Endothelial cell of umbilical vein (primary cell): ENCODE measurements around the gene OR8I2. TPM values are rescaled to one million over a fixed set of nuclear protein-coding genes. Genes with fewer than 3 reads are reported as not detected.
"Not testable (repeated sequence)": the region's sequence is repeated elsewhere in the genome, so short reads cannot be mapped to it uniquely, and the experiment has no call there.

ENCODE experiments used
- BruUV-seq: library from RNA; stranded (reverse); fragments of 400-500 nt; replicated peaks from 2 replicates; lab custom pipeline; 2021; lab: Mats Ljungman, UMichigan
- CTCF ChIA-PET: fragments of 300-600, 350-600 bp; sonication (Branson Sonifier 250); formaldehyde crosslinking; loops from one replicate; lab custom pipeline; 2021; ENCODE audit warnings: antibody characterized with exemption, inconsistent platforms; lab: Charles Lee
- POLR2A ChIA-PET: fragments of 300-600, 350-600 bp; sonication (Branson Sonifier 250); formaldehyde crosslinking; loops from one replicate; lab custom pipeline; 2021; ENCODE audit warnings: antibody characterized with exemption, inconsistent platforms; lab: Charles Lee
- DNase-seq: peaks from one replicate; pipeline ENCODE4 v3.0.0-alpha.2; 2011; ENCODE audit warnings: low read depth, low spot score
- FAIRE-seq: peaks from 2 replicates; lab custom pipeline; 2011; peaks lifted over from hg19 to GRCh38; lab: Jason Lieb, UNC
- H2AFZ ChIP-seq: 2 replicates; pipeline ENCODE4 v1.6.0; 2012; ENCODE audit warnings: low read depth, low read length, control low read depth, inconsistent platforms
- H3K27ac ChIP-seq: 2 replicates; pipeline ENCODE4 v1.5.1; 2011; ENCODE audit warnings: low read depth, mild to moderate bottlenecking, control low read depth, low read length, moderate library complexity; ENCODE audit not compliant: insufficient read depth
- H3K27me3 ChIP-seq, 2 experiments: 2 replicates each; pipeline versions ENCODE4 v1.6.0 to v1.6.1; 2011; ENCODE audit warnings: low read length in 2 of 2, mixed read lengths in 1 of 2; ENCODE audit not compliant: control insufficient read depth in 2 of 2, insufficient read depth in 2 of 2
- H3K36me3 ChIP-seq, 2 experiments: 2 replicates in 1 of 2; 3 replicates in 1 of 2; pipeline ENCODE4 v1.5.1; 2011; ENCODE audit warnings: low read length in 2 of 2, mild to moderate bottlenecking in 1 of 2, moderate library complexity in 1 of 2; ENCODE audit not compliant: control insufficient read depth in 2 of 2, insufficient read depth in 2 of 2; ENCODE audit errors: extremely low read depth in 1 of 2
- H3K4me1 ChIP-seq: 3 replicates; pipeline ENCODE4 v1.5.1; 2011; ENCODE audit warnings: mild to moderate bottlenecking, low read length; ENCODE audit not compliant: control insufficient read depth, insufficient read depth; ENCODE audit errors: extremely low read depth
- H3K4me2 ChIP-seq: 2 replicates; pipeline ENCODE4 v1.6.1; 2011; ENCODE audit warnings: low read length, control low read depth, mixed read lengths; ENCODE audit not compliant: insufficient read depth
- H3K4me3 ChIP-seq, 3 experiments: fragments of 200-600 bp in 1 of 3; sonication (generic), shearing (Covaris generic) in 1 of 3; replicated peaks in 1 of 3; 2 replicates each; pipeline ENCODE4 v1.5.1; 2011 to 2016; ENCODE audit warnings: control low read depth in 3 of 3, low read length in 3 of 3, mild to moderate bottlenecking in 2 of 3, inconsistent platforms in 1 of 3, low read depth in 1 of 3, moderate library complexity in 1 of 3; ENCODE audit not compliant: insufficient read depth in 1 of 3
- H3K79me2 ChIP-seq: 2 replicates; pipeline ENCODE4 v1.6.0; 2012; ENCODE audit warnings: low read length, inconsistent platforms; ENCODE audit not compliant: control insufficient read depth, insufficient read depth
- H3K9ac ChIP-seq: replicated peaks from 2 replicates; pipeline ENCODE3; 2011; ENCODE audit warnings: low read length, control low read depth; ENCODE audit not compliant: insufficient read depth; ENCODE audit errors: extremely low read depth
- H3K9me1 ChIP-seq: replicated peaks from 3 replicates; pipeline ENCODE4 v1.6.0; 2011; ENCODE audit warnings: mild to moderate bottlenecking, low read length; ENCODE audit not compliant: control insufficient read depth, insufficient read depth; ENCODE audit errors: extremely low read depth
- H3K9me3 ChIP-seq: replicated peaks from 2 replicates; pipeline ENCODE4 v1.5.1; 2012; ENCODE audit warnings: low read length, inconsistent platforms; ENCODE audit not compliant: control insufficient read depth, insufficient read depth
- H4K20me1 ChIP-seq: replicated peaks from 2 replicates; pipeline ENCODE3; 2011; ENCODE audit warnings: mild to moderate bottlenecking, low read length; ENCODE audit not compliant: control insufficient read depth, insufficient read depth; ENCODE audit errors: extremely low read depth
- EZH2 ChIP-seq: IDR thresholded peaks from 2 replicates; pipeline ENCODE4 v1.6.1; 2012; ENCODE audit warnings: borderline replicate concordance, low read depth, mild to moderate bottlenecking, moderate library complexity, low read length, inconsistent platforms; ENCODE audit not compliant: severe bottlenecking
- MYC ChIP-seq: IDR thresholded peaks from one replicate; pipeline ENCODE4 v1.6.1; 2011; ENCODE audit warnings: mild to moderate bottlenecking, low read depth, low read length
- dilution Hi-C: fragments of 300-500 bp; cut with MboI; formaldehyde crosslinking; loops from one replicate; pipeline ENCODE4 v1.15.0; 2019; ENCODE audit warnings: low sequenced_read_pairs; ENCODE audit not compliant: extremely low pct_ligation_motif_present
- intact Hi-C: fragments of 100-400 bp; cut with micrococcal nuclease; formaldehyde crosslinking; loops from one replicate; pipeline ENCODE4 v1.10.0; 2022
- polyA plus RNA-seq, 4 experiments: library from polyadenylated mRNA; depleted of rRNA in 3 of 4; stranded (reverse) in 3 of 4; unstranded in 1 of 4; fragments of >200 nt; gene quantifications; 2 replicates each; pipeline versions ENCODE4 v1.2.1 to v1.2.3, GENCODE V29; 2011 to 2012; ENCODE audit warnings: missing spikeins in 1 of 4
- small RNA-seq: library from RNA; depleted of rRNA; stranded (forward); fragments of <200 nt; gene quantifications from one replicate; pipeline ENCODE3, GENCODE V24; 2012; ENCODE audit warnings: low replicate concordance, low read depth; ENCODE audit not compliant: insufficient read depth, insufficient read length
- total RNA-seq: library from RNA; stranded (reverse); gene quantifications from 2 replicates; pipeline ENCODE4 v1.2.3, GENCODE V29; 2021

OR8I2 gene
- total and polyA plus RNA-seq, 2 donors (not counting 3 experiments of a cell fraction or from before 2014, with no cell fraction given), result not detected

DNA sequence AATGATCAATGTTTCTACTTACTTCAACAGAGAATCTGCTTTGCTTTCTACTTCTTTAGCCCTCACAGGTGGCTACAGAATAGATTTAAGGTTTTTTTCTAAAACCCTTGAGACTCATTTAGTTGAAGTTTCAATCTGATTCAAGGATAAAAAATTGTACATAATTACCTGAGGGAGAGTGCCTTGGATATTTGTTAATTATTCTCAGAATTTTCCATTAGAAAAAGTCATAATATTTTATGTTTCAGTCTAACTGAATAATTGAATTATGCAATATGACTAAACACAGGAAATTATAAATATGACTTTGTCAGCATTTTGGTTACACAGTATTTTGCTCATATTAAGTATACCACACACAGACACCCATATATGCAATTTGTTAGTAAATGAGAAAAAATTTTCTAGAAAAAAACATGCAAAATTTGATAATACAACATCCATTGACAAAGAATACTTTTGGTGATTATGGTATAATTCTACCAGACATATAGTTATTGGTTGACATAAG, 47.1 kb downstream of the OR8I2 start, which contains the start of gene OR8J3:
Gene OR8J3, minus strand, starts transcription at position 51 of the 511 bp plus-strand sequence. CDS start 2,483 bp downstream, outside the sequence.
- Histone ChIP-seq H3K4me2 (no peak within 1 kb of the TSS), H3K9ac (no peak within 1 kb of the TSS), H3K27ac (no peak within 1 kb of the TSS), H3K79me2 (no peaks in the 10 kb centered on the region), H3K27me3 (no peaks in the 10 kb centered on the region), H3K9me3 (peaks cover 6% of the 10 kb centered on the region), H3K4me1 (no peaks in the 10 kb centered on the region), H4K20me1 (no peaks in the 10 kb centered on the region), H3K36me3 (no peaks in the 10 kb centered on the region), H2AFZ (no peak within 1 kb of the TSS), H3K4me3 (no peak within 1 kb of the TSS), H3K9me1 (no peaks in the 10 kb centered on the region)
- BruUV-seq, result no TSS peak
- DNase-seq, result no peak
- ChIA-PET CTCF (no interaction called here), POLR2A (no interaction called here)
- intact Hi-C loops, result no loop called here
- no peak for TF ChIP-seq MYC
- TF ChIP-seq EZH2, result no peak
- no peak for FAIRE-seq
- dilution Hi-C loops, result no loop called here

- H3K27ac ChIP-seq, intact Hi-C loops, FAIRE-seq, BruUV-seq, POLR2A ChIA-PET, dilution Hi-C loops, CTCF ChIA-PET, H3K36me3 ChIP-seq, DNase-seq, H3K9ac ChIP-seq, H3K4me3 ChIP-seq, H3K4me2 ChIP-seq, H3K79me2 ChIP-seq, H3K9me1 ChIP-seq, H3K4me1 ChIP-seq, H2AFZ ChIP-seq, H4K20me1 ChIP-seq, H3K27me3 ChIP-seq, H3K9me3 ChIP-seq: not testable (repeated sequence)
Observed at GRCh38 chr11:56143681-56144080, 50.6 kb downstream of the OR8I2 start.

Small RNAs within 50 kb of the gene (small RNA-seq; reads per million reads assigned to genes)
- gene OR8I4P, result not detected

Other genes starting within 250 kb of the OR8I2 start
- gene TRIM51, start 210.0 kb upstream of the OR8I2 start, total RNA-seq, result not detected in 2 replicates
- not detected in 2 replicates for gene TRIM51, start 210.0 kb upstream of the OR8I2 start, polyA plus RNA-seq
- not detected in 2 replicates for gene OR5W2, start 178.7 kb upstream of the OR8I2 start, total RNA-seq
- not detected in 2 replicates for gene OR5W2, start 178.7 kb upstream of the OR8I2 start, polyA plus RNA-seq
- gene OR5I1, start 156.9 kb upstream of the OR8I2 start, total RNA-seq, result not detected in 2 replicates
- gene OR5I1, start 156.9 kb upstream of the OR8I2 start, polyA plus RNA-seq, result not detected in 2 replicates
- not detected in 2 replicates for gene OR10AG1, start 123.4 kb upstream of the OR8I2 start, total RNA-seq
- not detected in 2 replicates for gene OR10AG1, start 123.4 kb upstream of the OR8I2 start, polyA plus RNA-seq
- gene OR5F1, start 98.7 kb upstream of the OR8I2 start, total RNA-seq, result not detected in 2 replicates
- not detected in 2 replicates for gene OR5F1, start 98.7 kb upstream of the OR8I2 start, polyA plus RNA-seq
- gene OR5AS1, start 65.7 kb upstream of the OR8I2 start, total RNA-seq, result not detected in 2 replicates
- not detected in 2 replicates for gene OR5AS1, start 65.7 kb upstream of the OR8I2 start, polyA plus RNA-seq
- gene OR8H2, start 10.4 kb downstream of the OR8I2 start, total RNA-seq, result not detected in 2 replicates
- gene OR8H2, start 10.4 kb downstream of the OR8I2 start, polyA plus RNA-seq, result not detected in 2 replicates
- not detected in 2 replicates for gene OR8H3, start 29.1 kb downstream of the OR8I2 start, total RNA-seq
- not detected in 2 replicates for gene OR8H3, start 29.1 kb downstream of the OR8I2 start, polyA plus RNA-seq
- not detected in 2 replicates for gene OR8J3, start 46.9 kb downstream of the OR8I2 start, total RNA-seq
- not detected in 2 replicates for gene OR8J3, start 46.9 kb downstream of the OR8I2 start, polyA plus RNA-seq
- gene OR8K5, start 67.0 kb downstream of the OR8I2 start, total RNA-seq, result not detected in 2 replicates
- not detected in 2 replicates for gene OR8K5, start 67.0 kb downstream of the OR8I2 start, polyA plus RNA-seq
- not detected in 2 replicates for gene OR5J2, start 83.3 kb downstream of the OR8I2 start, total RNA-seq
- gene OR5J2, start 83.3 kb downstream of the OR8I2 start, polyA plus RNA-seq, result not detected in 2 replicates
- gene OR5T2, start 140.9 kb downstream of the OR8I2 start, total RNA-seq, result not detected in 2 replicates
- not detected in 2 replicates for gene OR5T2, start 140.9 kb downstream of the OR8I2 start, polyA plus RNA-seq
- not detected in 2 replicates for gene OR5T3, start 158.9 kb downstream of the OR8I2 start, total RNA-seq
- gene OR5T3, start 158.9 kb downstream of the OR8I2 start, polyA plus RNA-seq, result not detected in 2 replicates
- gene OR5T1, start 180.8 kb downstream of the OR8I2 start, total RNA-seq, result not detected in 2 replicates
- not detected in 2 replicates for gene OR5T1, start 180.8 kb downstream of the OR8I2 start, polyA plus RNA-seq
- not detected in 2 replicates for gene OR8H1, start 198.9 kb downstream of the OR8I2 start, total RNA-seq
- gene OR8H1, start 198.9 kb downstream of the OR8I2 start, polyA plus RNA-seq, result not detected in 2 replicates
- not detected in 2 replicates for gene OR8K3, start 221.8 kb downstream of the OR8I2 start, total RNA-seq
- gene OR8K3, start 221.8 kb downstream of the OR8I2 start, polyA plus RNA-seq, result not detected in 2 replicates